GM12873 (cell line): ENCODE data around the gene SYMPK.
A peak's percentile ranks its signal among the peaks of the same experiment; 100 is the strongest.

ENCODE experiments used
- CTCF ChIP-seq: IDR thresholded peaks from 2 replicates; pipeline ENCODE4 v1.5.1; 2012; ENCODE audit warnings: low read depth, mild to moderate bottlenecking, moderate library complexity, low read length, control low read depth; ENCODE audit not compliant: insufficient read depth; ENCODE audit errors: missing control alignments

Gene SYMPK

DNA sequence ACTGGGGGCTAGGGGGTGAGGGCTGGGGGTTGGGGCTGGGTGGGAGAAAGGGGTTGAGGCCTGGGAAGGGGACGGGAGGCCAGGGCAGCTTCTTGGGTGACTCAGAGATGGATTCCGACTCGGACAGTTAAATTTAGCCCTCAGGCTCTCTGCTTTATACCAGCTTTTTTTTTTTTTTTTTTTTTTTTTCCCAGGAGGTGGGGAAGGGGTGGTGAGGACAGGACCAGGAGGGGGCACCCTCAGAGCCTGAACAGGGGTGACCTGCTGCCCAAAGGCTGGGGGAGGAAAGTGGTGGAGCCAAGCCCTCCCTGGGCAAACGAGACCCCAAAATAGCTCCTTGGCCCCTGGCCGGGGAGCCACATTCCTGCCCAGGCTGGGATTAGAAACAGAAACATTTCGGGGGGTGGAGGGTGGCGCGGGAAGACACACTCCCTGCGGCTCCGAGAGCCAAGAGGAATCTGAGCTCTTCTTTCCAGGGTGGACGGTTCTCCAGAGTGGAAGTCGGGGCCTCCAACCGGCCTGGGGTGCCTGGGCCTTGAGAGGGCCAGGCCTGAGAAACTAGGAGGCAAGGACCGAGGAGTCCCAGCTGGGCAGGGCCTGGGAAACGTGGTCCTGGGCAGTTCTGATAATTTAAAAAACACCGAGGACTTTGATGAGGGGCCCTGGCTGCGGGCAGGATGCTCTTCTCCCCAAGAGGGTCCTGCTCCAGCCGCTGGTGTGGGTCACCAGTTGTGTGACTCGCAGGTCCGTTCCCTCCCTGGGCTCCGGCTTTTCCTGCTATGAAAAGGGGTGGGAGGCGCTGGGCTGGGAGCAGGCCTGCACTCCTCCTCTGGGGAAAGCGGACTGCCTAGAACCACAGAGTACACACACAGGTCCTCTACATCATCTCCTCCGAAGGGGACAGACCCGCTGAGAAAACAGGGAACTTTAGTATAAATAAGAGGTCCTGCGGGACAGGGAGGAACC is 79.8 kb downstream of the SYMPK start:
- no peak for TF ChIP-seq CTCF

DNA sequence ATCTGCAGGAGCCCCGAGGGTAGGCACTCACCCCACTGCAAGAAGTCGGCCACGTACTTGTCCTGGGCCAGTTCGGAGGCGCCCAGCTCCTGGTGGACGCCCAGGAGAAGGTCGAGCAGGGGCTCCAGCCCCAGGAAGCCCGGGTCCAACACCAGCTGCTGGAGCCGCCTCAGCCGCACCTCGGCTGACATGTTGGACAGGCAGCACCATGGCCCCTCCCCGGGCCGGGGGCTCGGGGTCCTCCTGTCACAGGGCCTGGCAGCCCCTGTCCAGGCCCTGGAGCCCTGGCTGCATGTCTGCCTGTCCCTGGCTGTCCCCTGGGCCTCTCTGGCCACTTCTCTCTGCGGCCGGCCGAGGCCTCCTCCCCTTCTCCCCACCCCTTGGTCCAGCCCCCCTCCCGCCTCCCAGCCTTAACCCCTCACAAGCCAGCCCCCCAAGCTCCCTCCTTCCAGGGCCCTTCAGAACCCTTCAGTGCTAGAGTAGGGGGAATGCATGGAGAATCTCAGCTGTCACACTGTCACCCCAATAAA is 80.7 kb downstream of the SYMPK start, which contains the start of gene DMPK:
Gene DMPK (minus strand): TSS at position 329 of the 530 bp plus-strand sequence. CDS start 138 bp downstream, at position 191.
- TF ChIP-seq CTCF: no peak

- no peak for TF ChIP-seq CTCF
Observed at GRCh38 chr19:45781214-45782161, 81.5 kb downstream of the SYMPK start.

DNA sequence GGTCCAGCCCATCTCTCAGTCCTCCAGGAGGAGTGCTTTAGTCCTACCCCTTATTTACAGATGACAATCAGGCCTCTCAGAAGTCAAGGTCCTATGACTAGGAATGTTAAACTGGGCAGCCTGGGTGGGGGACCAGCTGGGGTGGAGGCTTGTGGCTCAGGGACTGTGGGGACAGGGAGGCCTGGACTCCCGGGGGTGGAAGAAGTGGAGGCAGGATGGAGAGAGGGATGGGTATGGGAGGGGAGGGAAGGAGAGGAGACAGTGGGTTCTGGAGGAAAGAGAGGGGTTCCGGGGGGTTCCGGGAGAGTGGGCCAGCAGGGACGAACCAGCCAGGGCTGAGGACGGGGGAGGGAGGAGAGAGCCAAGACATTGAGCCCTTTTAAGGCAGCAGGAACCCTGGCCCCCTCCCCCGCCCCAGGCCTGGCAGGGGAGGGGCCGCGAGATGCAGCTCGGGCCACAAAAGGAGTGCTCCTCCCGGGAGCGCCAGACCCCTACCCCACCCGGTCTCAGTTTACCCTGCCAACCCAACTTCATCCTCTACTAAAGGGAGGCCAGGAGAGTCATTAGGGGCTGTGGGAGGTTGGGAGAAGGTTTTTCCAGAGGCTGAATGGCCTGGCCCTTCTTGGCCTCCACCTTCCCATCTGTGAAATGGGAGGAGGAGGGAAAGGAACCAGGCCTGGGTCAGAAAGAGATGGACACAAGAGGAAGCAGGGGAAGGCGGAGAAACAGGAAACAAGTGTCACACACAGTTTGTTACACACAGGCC is 82.3 kb downstream of the SYMPK start:
- no peak for TF ChIP-seq CTCF

- TF ChIP-seq CTCF: no peak
Observed at GRCh38 chr19:45780146-45780447, 82.8 kb downstream of the SYMPK start.

GRCh38 chr19:45779231-45780145 is 83.5 kb downstream of the SYMPK start:
- TF ChIP-seq CTCF: peak; percentile 84
